ENCODE results near the gene GPBAR1. TPM values are rescaled to one million over a fixed set of nuclear protein-coding genes. Genes with fewer than 3 reads are reported as not detected.

The GPBAR1 gene
- total RNA-seq, 1 donor = 0.36 TPM

DNA sequence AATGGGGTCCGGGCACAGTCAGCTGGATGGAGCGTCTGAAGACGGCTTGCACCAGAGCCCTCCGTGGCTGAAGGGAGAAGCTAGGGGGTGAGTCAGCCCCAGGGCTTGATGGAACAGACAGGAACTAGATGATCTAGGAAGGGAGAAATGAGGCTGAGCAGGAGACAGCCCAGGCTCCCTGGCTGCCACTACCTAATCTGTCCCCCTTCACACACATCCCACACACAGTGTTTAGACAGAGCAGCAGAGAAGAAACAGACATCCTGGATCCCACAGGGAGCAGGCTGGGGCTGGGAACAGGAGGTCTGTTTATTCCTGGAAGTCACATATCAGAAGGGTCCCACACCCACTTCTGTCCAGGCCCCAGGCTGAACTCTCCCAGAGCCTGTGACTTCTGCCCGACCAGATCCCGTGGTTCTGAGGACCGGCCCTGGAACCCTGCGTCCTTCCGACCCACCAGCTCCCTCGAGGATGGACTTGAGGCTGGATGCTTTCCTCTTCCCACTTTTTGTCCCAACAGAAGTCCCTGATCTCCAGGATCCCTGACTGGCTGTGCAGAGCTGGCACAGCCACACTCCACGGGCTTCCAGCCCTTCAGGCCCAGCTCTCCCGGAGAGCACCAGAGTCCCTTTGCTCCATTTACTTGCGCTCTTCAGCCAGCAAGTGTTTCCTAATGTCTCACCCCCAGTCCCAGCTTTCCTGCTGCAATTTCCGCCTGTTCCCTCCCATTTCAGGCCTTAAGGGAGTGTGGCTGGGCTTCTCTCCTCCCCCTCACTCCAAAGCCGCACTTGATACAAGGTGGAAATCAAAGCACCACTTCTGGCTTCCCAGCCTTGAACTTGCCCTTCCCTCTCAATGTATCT, 1.5 kb upstream of the GPBAR1 start:
- TF ChIP-seq, protein P1, sequence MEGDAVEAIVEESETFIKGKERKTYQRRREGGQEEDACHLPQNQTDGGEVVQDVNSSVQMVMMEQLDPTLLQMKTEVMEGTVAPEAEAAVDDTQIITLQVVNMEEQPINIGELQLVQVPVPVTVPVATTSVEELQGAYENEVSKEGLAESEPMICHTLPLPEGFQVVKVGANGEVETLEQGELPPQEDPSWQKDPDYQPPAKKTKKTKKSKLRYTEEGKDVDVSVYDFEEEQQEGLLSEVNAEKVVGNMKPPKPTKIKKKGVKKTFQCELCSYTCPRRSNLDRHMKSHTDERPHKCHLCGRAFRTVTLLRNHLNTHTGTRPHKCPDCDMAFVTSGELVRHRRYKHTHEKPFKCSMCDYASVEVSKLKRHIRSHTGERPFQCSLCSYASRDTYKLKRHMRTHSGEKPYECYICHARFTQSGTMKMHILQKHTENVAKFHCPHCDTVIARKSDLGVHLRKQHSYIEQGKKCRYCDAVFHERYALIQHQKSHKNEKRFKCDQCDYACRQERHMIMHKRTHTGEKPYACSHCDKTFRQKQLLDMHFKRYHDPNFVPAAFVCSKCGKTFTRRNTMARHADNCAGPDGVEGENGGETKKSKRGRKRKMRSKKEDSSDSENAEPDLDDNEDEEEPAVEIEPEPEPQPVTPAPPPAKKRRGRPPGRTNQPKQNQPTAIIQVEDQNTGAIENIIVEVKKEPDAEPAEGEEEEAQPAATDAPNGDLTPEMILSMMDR (IDR thresholded peaks at IDR 0.05; ENCODE audit: extremely low read depth, low read depth, low read length) = no peak
- no peaks in the 10 kb centered on the region for H3K9me3 ChIP-seq (ENCODE audit: low read depth, low read length)
- no peaks in the 10 kb centered on the region for H3K27me3 ChIP-seq (ENCODE audit: insufficient read depth, low read length)
- no peak overlapping the region for H3K4me3 ChIP-seq (ENCODE audit: insufficient read depth, low read length)
- H3K36me3 ChIP-seq (ENCODE audit: insufficient read depth, low read length) = peaks cover 31% of the 10 kb centered on the region
- H3K27ac ChIP-seq (ENCODE audit: low read depth, low read length) = peak overlapping the region; percentile 64
- peaks cover 5% of the 10 kb centered on the region for H4K20me1 ChIP-seq (ENCODE audit: insufficient read depth, low read length)
- H3K4me1 ChIP-seq (ENCODE audit: insufficient read depth, low read length) = peaks cover 14% of the 10 kb centered on the region
- peak overlapping the region; percentile 22 for H2AFZ ChIP-seq (ENCODE audit: low read length)
- H3K79me2 ChIP-seq (ENCODE audit: insufficient read depth, low read length) = no peaks in the 10 kb centered on the region
- peak overlapping the region; percentile 10 for H3K4me2 ChIP-seq (ENCODE audit: insufficient read depth, low read length)
- peak; percentile 95 for DNase-seq (ENCODE audit: insufficient read length, low spot score, missing footprints)

DNA sequence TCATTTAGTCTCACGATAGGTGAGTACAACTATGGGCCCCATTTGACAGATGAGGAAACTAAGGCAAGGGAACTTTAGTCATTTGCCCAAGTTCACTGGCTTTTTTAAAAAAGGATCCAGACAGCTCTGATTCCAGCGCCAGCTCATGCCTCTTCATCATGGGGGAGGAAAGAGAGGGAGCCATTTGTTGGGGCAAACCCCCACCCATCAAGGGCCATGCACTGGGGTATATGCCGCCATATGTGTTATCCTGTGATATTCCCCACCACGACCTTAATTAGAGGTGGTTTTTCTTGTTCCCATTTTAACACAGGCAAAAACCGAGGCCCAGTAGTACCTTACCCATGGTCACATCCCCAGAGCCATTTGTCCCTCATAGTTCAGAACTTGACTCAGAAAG, 649 bp upstream of the GPBAR1 start:
- Histone ChIP-seq H3K4me1 (ENCODE audit: insufficient read depth, low read length) (peaks cover 14% of the 10 kb centered on the region), H4K20me1 (ENCODE audit: insufficient read depth, low read length) (peaks cover 5% of the 10 kb centered on the region), H3K4me3 (ENCODE audit: insufficient read depth, low read length) (no peak overlapping the region), H2AFZ (ENCODE audit: low read length) (no peak overlapping the region), H3K27ac (ENCODE audit: low read depth, low read length) (no peak overlapping the region), H3K36me3 (ENCODE audit: insufficient read depth, low read length) (peaks cover 31% of the 10 kb centered on the region), H3K27me3 (ENCODE audit: insufficient read depth, low read length) (no peaks in the 10 kb centered on the region), H3K79me2 (ENCODE audit: insufficient read depth, low read length) (no peaks in the 10 kb centered on the region), H3K4me2 (ENCODE audit: insufficient read depth, low read length) (no peak overlapping the region), H3K9me3 (ENCODE audit: low read depth, low read length) (no peaks in the 10 kb centered on the region)
- DNase-seq (ENCODE audit: insufficient read length, low spot score, missing footprints) = peak; percentile 82
- TF ChIP-seq, protein P1 (IDR thresholded peaks at IDR 0.05; ENCODE audit: extremely low read depth, low read depth, low read length) = no peak

DNA sequence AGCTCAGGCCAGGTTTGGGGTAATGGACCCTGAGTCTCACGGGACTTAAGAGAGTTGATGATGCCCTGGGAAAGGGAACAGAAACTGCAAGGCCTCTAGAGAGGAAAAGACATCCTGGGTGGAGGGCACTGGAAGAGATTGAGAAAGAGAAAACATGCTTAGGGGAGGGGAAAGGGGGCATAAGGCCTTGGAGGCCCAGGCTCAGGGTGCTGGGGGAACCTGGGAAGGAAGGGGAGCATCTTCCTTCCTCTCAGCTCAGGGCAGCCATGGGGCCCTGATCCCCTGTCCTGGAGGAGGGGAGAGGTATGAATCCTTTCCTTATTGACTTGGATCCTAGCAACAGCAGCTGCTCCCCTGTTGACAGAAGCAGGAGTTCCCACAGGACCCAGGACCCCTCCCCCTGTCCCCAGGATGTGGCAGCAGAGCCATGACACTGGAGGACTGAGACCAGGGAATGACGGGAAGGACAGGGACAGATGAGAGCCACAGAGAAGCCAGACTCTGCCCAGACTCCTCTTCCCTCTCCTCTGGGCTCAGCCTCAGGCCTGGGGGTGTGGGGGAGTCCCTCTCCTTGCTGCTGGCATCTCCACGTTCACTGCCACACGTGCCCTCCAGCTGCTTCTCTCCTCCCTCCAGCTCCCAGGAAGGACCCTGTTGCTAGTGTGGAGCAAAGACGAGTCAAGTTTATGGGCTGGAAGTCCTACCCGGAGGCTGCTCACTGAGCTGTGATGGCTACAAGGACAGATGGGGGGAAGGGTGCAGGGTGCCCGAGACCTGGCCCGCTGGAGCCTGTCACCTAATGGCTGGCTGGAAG, 815 bp downstream of the GPBAR1 start:
- Histone ChIP-seq H3K79me2 (ENCODE audit: insufficient read depth, low read length) (no peaks in the 10 kb centered on the region), H3K4me1 (ENCODE audit: insufficient read depth, low read length) (peaks cover 14% of the 10 kb centered on the region), H3K4me2 (ENCODE audit: insufficient read depth, low read length) (no peak overlapping the region), H3K9me3 (ENCODE audit: low read depth, low read length) (no peaks in the 10 kb centered on the region), H3K4me3 (ENCODE audit: insufficient read depth, low read length) (no peak overlapping the region), H3K27me3 (ENCODE audit: insufficient read depth, low read length) (no peaks in the 10 kb centered on the region), H3K27ac (ENCODE audit: low read depth, low read length) (no peak overlapping the region), H3K36me3 (ENCODE audit: insufficient read depth, low read length) (peaks cover 32% of the 10 kb centered on the region), H4K20me1 (ENCODE audit: insufficient read depth, low read length) (peaks cover 11% of the 10 kb centered on the region), H2AFZ (ENCODE audit: low read length) (no peak overlapping the region)
- TF ChIP-seq, protein P1 (IDR thresholded peaks at IDR 0.05; ENCODE audit: extremely low read depth, low read depth, low read length) = no peak
- peak; percentile 37 for DNase-seq (ENCODE audit: insufficient read length, low spot score, missing footprints)

DNA sequence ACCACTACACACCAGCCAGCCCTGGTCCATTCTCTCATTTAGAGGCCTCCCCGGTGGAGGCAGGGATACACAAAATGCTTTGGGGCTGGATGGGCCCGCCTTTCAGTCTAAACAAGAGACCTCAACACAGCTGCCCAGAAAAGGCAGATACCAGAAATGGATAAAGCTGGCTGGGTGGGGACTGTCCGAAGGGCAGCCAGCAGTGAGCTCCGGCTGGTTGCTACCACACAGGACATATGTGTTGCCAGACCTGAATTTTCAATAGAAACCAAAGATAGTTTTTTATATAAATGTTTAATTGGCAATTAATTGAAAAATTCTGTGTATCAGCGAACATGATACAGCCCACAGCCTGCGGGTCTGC, 1.4 kb downstream of the GPBAR1 start:
- Histone ChIP-seq H3K4me3 (ENCODE audit: insufficient read depth, low read length) (no peak overlapping the region), H3K79me2 (ENCODE audit: insufficient read depth, low read length) (peaks cover 2% of the 10 kb centered on the region), H3K27me3 (ENCODE audit: insufficient read depth, low read length) (no peaks in the 10 kb centered on the region), H3K27ac (ENCODE audit: low read depth, low read length) (no peak overlapping the region), H3K4me2 (ENCODE audit: insufficient read depth, low read length) (no peak overlapping the region), H3K4me1 (ENCODE audit: insufficient read depth, low read length) (peaks cover 14% of the 10 kb centered on the region), H2AFZ (ENCODE audit: low read length) (no peak overlapping the region), H3K36me3 (ENCODE audit: insufficient read depth, low read length) (peaks cover 35% of the 10 kb centered on the region), H4K20me1 (ENCODE audit: insufficient read depth, low read length) (peaks cover 11% of the 10 kb centered on the region), H3K9me3 (ENCODE audit: low read depth, low read length) (no peaks in the 10 kb centered on the region)
- TF ChIP-seq, protein P1 (IDR thresholded peaks at IDR 0.05; ENCODE audit: extremely low read depth, low read depth, low read length) = no peak
- no peak for DNase-seq (ENCODE audit: insufficient read length, low spot score, missing footprints)
